Endothelial cell of umbilical vein (primary cell): ENCODE measurements around the gene ACAD9. TPM values are rescaled to one million over a fixed set of nuclear protein-coding genes. Genes with fewer than 3 reads are reported as not detected.

Experiments used
- BruUV-seq: library from RNA; stranded (reverse); fragments of 400-500 nt; replicated peaks from 2 replicates; lab custom pipeline; 2021; lab: Mats Ljungman, UMichigan
- CTCF ChIA-PET: fragments of 300-600, 350-600 bp; sonication (Branson Sonifier 250); formaldehyde crosslinking; loops from one replicate; lab custom pipeline; 2021; ENCODE audit warnings: antibody characterized with exemption, inconsistent platforms; lab: Charles Lee
- POLR2A ChIA-PET: fragments of 300-600, 350-600 bp; sonication (Branson Sonifier 250); formaldehyde crosslinking; loops from one replicate; lab custom pipeline; 2021; ENCODE audit warnings: antibody characterized with exemption, inconsistent platforms; lab: Charles Lee
- DNase-seq: peaks from one replicate; pipeline ENCODE4 v3.0.0-alpha.2; 2011; ENCODE audit warnings: low read depth, low spot score
- FAIRE-seq: peaks from 2 replicates; lab custom pipeline; 2011; peaks lifted over from hg19 to GRCh38; lab: Jason Lieb, UNC
- H2AFZ ChIP-seq: 2 replicates; pipeline ENCODE4 v1.6.0; 2012; ENCODE audit warnings: low read depth, low read length, control low read depth, inconsistent platforms
- H3K27ac ChIP-seq: 2 replicates; pipeline ENCODE4 v1.5.1; 2011; ENCODE audit warnings: low read depth, mild to moderate bottlenecking, control low read depth, low read length, moderate library complexity; ENCODE audit not compliant: insufficient read depth
- H3K27me3 ChIP-seq, 2 experiments: 2 replicates each; pipeline versions ENCODE4 v1.6.0 to v1.6.1; 2011; ENCODE audit warnings: low read length in 2 of 2, mixed read lengths in 1 of 2; ENCODE audit not compliant: control insufficient read depth in 2 of 2, insufficient read depth in 2 of 2
- H3K36me3 ChIP-seq, 2 experiments: 2 replicates in 1 of 2; 3 replicates in 1 of 2; pipeline ENCODE4 v1.5.1; 2011; ENCODE audit warnings: low read length in 2 of 2, mild to moderate bottlenecking in 1 of 2, moderate library complexity in 1 of 2; ENCODE audit not compliant: control insufficient read depth in 2 of 2, insufficient read depth in 2 of 2; ENCODE audit errors: extremely low read depth in 1 of 2
- H3K4me1 ChIP-seq: 3 replicates; pipeline ENCODE4 v1.5.1; 2011; ENCODE audit warnings: mild to moderate bottlenecking, low read length; ENCODE audit not compliant: control insufficient read depth, insufficient read depth; ENCODE audit errors: extremely low read depth
- H3K4me2 ChIP-seq: 2 replicates; pipeline ENCODE4 v1.6.1; 2011; ENCODE audit warnings: low read length, control low read depth, mixed read lengths; ENCODE audit not compliant: insufficient read depth
- H3K4me3 ChIP-seq, 3 experiments: fragments of 200-600 bp in 1 of 3; sonication (generic), shearing (Covaris generic) in 1 of 3; replicated peaks in 1 of 3; 2 replicates each; pipeline ENCODE4 v1.5.1; 2011 to 2016; ENCODE audit warnings: control low read depth in 3 of 3, low read length in 3 of 3, mild to moderate bottlenecking in 2 of 3, inconsistent platforms in 1 of 3, low read depth in 1 of 3, moderate library complexity in 1 of 3; ENCODE audit not compliant: insufficient read depth in 1 of 3
- H3K79me2 ChIP-seq: 2 replicates; pipeline ENCODE4 v1.6.0; 2012; ENCODE audit warnings: low read length, inconsistent platforms; ENCODE audit not compliant: control insufficient read depth, insufficient read depth
- H3K9ac ChIP-seq: replicated peaks from 2 replicates; pipeline ENCODE3; 2011; ENCODE audit warnings: low read length, control low read depth; ENCODE audit not compliant: insufficient read depth; ENCODE audit errors: extremely low read depth
- H3K9me1 ChIP-seq: replicated peaks from 3 replicates; pipeline ENCODE4 v1.6.0; 2011; ENCODE audit warnings: mild to moderate bottlenecking, low read length; ENCODE audit not compliant: control insufficient read depth, insufficient read depth; ENCODE audit errors: extremely low read depth
- H3K9me3 ChIP-seq: replicated peaks from 2 replicates; pipeline ENCODE4 v1.5.1; 2012; ENCODE audit warnings: low read length, inconsistent platforms; ENCODE audit not compliant: control insufficient read depth, insufficient read depth
- H4K20me1 ChIP-seq: replicated peaks from 2 replicates; pipeline ENCODE3; 2011; ENCODE audit warnings: mild to moderate bottlenecking, low read length; ENCODE audit not compliant: control insufficient read depth, insufficient read depth; ENCODE audit errors: extremely low read depth
- CTCF ChIP-seq, 2 donors: IDR thresholded peaks; 1 replicate in 1 of 2; 2 replicates in 1 of 2; pipeline ENCODE4 v1.5.1; 2011; ENCODE audit warnings: low read length in 2 of 2, mild to moderate bottlenecking in 2 of 2, moderate library complexity in 2 of 2, control low read depth in 1 of 2, inconsistent platforms in 1 of 2, low read depth in 1 of 2; ENCODE audit not compliant: insufficient read depth in 1 of 2; ENCODE audit errors: extremely low read depth in 1 of 2
- EZH2 ChIP-seq: IDR thresholded peaks from 2 replicates; pipeline ENCODE4 v1.6.1; 2012; ENCODE audit warnings: borderline replicate concordance, low read depth, mild to moderate bottlenecking, moderate library complexity, low read length, inconsistent platforms; ENCODE audit not compliant: severe bottlenecking
- FOS ChIP-seq: IDR thresholded peaks from 2 replicates; pipeline ENCODE4 v1.6.1; 2011; ENCODE audit warnings: mild to moderate bottlenecking, low read length, moderate library complexity, borderline replicate concordance; ENCODE audit not compliant: insufficient read depth
- GATA2 ChIP-seq: IDR thresholded peaks from 2 replicates; pipeline ENCODE4 v1.7.0; 2011; ENCODE audit warnings: low read depth, mild to moderate bottlenecking, moderate library complexity, mixed read lengths, low read length; ENCODE audit not compliant: insufficient read length, insufficient read depth
- JUN ChIP-seq: IDR thresholded peaks from 2 replicates; pipeline ENCODE4 v1.6.1; 2011; ENCODE audit warnings: borderline replicate concordance, low read depth; ENCODE audit not compliant: insufficient read length, insufficient read depth
- MAX ChIP-seq: IDR thresholded peaks from 2 replicates; pipeline ENCODE4 v1.6.1; 2011; ENCODE audit not compliant: insufficient read depth, insufficient read length
- MYC ChIP-seq: IDR thresholded peaks from one replicate; pipeline ENCODE4 v1.6.1; 2011; ENCODE audit warnings: mild to moderate bottlenecking, low read depth, low read length
- POLR2A ChIP-seq: IDR thresholded peaks from 2 replicates; pipeline ENCODE4 v1.6.1; 2012; ENCODE audit warnings: low read depth, mild to moderate bottlenecking, control low read depth, low read length
- POLR2AphosphoS5 ChIP-seq: IDR thresholded peaks from 2 replicates; pipeline ENCODE4 v1.6.1; 2012; ENCODE audit warnings: low read depth, mild to moderate bottlenecking, control low read depth, low read length, moderate library complexity; ENCODE audit not compliant: insufficient read depth
- dilution Hi-C: fragments of 300-500 bp; cut with MboI; formaldehyde crosslinking; loops from one replicate; pipeline ENCODE4 v1.15.0; 2019; ENCODE audit warnings: low sequenced_read_pairs; ENCODE audit not compliant: extremely low pct_ligation_motif_present
- intact Hi-C: fragments of 100-400 bp; cut with micrococcal nuclease; formaldehyde crosslinking; loops from one replicate; pipeline ENCODE4 v1.10.0; 2022
- polyA plus RNA-seq, 4 experiments: library from polyadenylated mRNA; depleted of rRNA in 3 of 4; stranded (reverse) in 3 of 4; unstranded in 1 of 4; fragments of >200 nt; gene quantifications; 2 replicates each; pipeline versions ENCODE4 v1.2.1 to v1.2.3, GENCODE V29; 2011 to 2012; ENCODE audit warnings: missing spikeins in 1 of 4
- total RNA-seq: library from RNA; stranded (reverse); gene quantifications from 2 replicates; pipeline ENCODE4 v1.2.3, GENCODE V29; 2021

ACAD9 gene
- total and polyA plus RNA-seq, 2 donors (not counting 3 experiments of a cell fraction or from before 2014, with no cell fraction given): 58.6 to 65.8 TPM

- dilution Hi-C loops (loop anchor here (25.0 kb wide), 1 partner anchor 192 kb away; the partner anchor contains the start of gene RAB43), intact Hi-C loops (loop anchor here (5.0 kb wide), 1 partner anchor 43 kb away; the partner anchor contains the start of gene ACAD9)
- Histone ChIP-seq H3K9ac (no peak overlapping the region), H3K9me1 (no peaks in the 10 kb centered on the region), H3K36me3 (peaks cover 0 to 4% of the 10 kb centered on the region in 2 experiments), H3K4me3 (no peak overlapping the region), H3K27ac (no peak overlapping the region), H3K9me3 (peaks cover 6% of the 10 kb centered on the region), H2AFZ (no peak overlapping the region), H3K27me3 (no peaks in the 10 kb centered on the region), H3K4me2 (no peak overlapping the region), H3K79me2 (no peaks in the 10 kb centered on the region), H3K4me1 (no peaks in the 10 kb centered on the region), H4K20me1 (no peaks in the 10 kb centered on the region)
- DNase-seq (no peak), FAIRE-seq (no peak)
- ChIA-PET POLR2A (no interaction called here), CTCF (no interaction called here)
- BruUV-seq: no TSS peak
- TF ChIP-seq POLR2AphosphoS5 (no peak), EZH2 (no peak), POLR2A (no peak), GATA2 (no peak), MAX (no peak), MYC (no peak), CTCF (IDR thresholded peaks at IDR 0.05; ENCODE audit: extremely low read depth in 1 of 2, insufficient read depth in 1 of 2, low read depth in 1 of 2, low read length in 2 of 2) (no peak), JUN (no peak), FOS (no peak)
Measured at GRCh38 chr3:128919988-128920387, 40.6 kb downstream of the ACAD9 start.
